Fibroblast of skin of scalp (primary cell): Measurements from ENCODE around the gene ASPSCR1.

Source experiments
- DNase-seq: peaks from one replicate; pipeline ENCODE4 v3.0.0-alpha.2; 2013

ASPSCR1 gene

DNA sequence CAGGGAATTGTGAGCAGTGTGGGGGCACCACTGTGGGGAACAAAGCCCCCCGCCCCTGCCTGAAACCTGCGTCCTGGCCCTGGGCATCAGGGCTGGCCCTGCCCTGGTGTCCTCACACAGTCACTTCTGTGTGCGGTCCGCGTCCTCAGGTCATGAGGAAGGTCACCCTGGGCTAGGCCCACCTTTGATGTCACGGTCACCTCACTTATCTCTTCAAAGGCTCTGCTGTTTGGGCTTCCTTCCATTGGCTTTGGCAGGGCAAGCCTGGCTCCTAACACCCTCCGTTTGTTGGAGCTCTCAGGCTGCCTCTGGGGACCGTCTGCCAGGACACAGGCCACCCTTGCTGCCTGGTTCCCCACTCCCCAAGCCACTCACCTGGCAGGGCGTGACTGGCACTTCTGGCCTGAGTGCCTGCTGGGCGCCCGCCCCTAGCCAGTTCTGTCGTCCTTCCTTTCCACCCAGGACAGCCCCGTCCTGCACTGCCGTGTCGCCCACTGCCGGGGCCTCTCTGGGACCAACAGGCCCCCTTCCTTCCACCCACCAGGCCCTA lies 36.4 kb downstream of the ASPSCR1 start:
- no peak for DNase-seq

- DNase-seq = peak; percentile 22
Observed at GRCh38 chr17:82014432-82014831, 37.0 kb downstream of the ASPSCR1 start.

DNA sequence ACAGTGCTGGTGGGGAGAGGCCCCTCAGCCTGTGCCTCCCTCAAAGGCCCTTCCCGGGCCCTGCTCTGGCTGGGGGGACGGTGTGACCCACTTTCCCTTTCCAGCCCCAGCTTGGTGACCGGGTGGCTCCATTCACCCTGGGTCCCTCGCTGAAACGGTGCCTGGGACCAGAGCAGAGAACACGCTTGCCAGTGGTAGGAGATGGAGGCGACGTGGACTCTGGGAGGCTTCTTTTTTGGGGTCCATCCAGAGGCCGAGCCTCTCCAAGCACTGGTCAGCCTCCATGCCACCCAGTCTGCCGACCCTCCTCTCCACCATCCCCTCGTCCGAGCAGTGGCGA lies 37.5 kb downstream of the ASPSCR1 start:
- DNase-seq = no peak

DNA sequence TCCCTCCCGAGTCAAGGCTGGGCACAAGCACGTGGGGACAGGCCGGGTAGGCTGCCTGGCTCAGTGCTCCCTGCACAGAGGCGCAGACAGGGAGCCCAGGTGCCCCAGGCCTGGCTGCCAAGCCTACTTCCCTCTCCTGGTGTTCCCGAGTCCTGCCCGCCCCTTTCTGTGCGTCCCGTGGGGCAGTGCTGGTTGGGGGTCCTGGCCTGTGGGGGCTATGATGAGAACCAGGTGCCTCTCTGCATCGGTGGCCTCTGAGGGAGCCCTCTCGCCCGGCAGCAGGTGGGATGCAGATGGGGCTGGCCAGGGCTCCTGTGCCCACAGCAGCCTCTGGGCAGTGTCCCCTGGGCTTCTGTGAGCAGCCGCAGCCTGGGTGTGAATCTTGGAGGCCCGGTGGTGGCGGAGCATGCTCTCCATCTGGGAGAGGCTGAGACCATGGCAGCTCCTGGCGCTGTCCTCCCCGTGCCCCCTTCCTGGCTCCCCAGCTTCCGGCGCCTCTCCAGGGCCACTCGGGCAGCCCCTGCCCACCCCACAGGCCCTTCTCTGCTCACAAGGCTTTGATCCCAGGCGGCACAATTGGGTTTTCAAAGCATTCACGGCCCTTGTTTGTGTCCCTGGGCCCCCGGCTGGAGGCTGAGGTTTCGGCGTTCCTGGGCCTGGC lies 38.0 kb downstream of the ASPSCR1 start:
- DNase-seq = no peak

DNA sequence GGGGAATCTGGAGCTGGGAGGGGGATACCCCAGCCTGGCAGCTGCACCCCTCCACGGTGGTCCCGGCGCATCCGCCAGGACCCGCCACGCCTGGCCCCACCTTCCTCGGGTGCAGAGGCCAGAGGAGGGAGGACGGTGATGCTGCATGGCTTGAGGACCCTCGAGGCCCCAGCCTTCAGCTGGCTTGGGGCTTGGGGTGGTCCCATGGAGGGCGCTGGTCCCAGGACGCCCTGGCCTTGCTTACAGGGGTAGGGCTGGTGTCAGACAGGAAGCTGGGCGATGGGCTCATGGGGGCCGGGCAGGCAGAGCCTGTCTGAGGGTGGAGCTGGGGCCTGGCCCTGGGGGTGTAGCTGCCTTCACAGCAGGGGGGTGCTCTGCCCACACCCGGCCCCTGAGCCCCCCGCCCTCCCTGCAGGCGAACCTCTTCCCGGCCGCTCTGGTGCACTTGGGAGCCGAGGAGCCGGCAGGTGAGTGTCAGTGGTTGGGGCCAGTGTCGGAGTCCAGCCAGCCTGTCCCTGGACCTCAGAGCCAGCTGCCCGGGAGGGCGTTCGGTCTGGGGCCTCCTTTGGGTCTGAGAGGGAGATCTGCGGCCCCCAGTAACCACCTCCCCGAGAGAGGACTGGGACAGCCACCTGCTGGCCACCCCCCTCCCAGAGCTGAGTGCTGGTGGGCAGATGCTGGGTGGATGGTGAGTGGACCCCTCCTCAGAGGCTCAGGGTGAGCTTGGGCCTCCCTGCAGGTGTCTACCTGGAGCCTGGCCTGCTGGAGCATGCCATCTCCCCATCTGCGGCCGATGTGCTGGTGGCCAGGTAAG lies 38.8 kb downstream of the ASPSCR1 start:
- no peak for DNase-seq

GRCh38 chr17:82016875-82017459 lies 39.5 kb downstream of the ASPSCR1 start:
- DNase-seq = no peak

DNA sequence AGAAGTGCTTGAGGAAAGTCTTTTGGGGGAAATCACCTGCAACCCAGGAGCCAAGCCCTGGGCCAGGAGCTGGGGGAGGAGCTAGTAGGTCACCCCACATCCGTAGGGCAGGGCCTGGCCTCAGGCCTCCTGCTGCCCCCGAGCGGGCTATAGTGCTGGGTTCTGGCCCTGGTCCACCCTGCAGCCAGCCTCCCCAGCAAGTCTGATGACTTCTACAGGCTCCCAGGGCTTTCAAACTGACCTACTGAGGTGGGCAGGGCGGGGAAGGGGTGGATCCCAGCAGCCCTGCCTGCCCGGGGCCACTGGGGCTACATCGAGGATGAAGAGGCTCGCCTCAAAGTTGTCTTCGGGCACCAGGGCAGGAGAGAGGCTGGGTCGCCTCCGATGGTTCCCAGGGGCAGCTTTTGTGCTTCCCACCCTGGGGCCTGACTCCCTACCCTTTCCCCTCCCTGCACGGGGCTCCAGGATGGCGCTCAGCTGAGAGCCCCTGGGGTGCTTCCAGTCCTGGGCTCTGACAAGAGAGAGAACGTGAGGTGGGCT lies 40.3 kb downstream of the ASPSCR1 start:
- DNase-seq = no peak

- no peak for DNase-seq
Observed at GRCh38 chr17:82018152-82018988, 40.9 kb downstream of the ASPSCR1 start.

GRCh38 chr17:82018989-82019689 lies 41.7 kb downstream of the ASPSCR1 start:
- no peak for DNase-seq

DNA sequence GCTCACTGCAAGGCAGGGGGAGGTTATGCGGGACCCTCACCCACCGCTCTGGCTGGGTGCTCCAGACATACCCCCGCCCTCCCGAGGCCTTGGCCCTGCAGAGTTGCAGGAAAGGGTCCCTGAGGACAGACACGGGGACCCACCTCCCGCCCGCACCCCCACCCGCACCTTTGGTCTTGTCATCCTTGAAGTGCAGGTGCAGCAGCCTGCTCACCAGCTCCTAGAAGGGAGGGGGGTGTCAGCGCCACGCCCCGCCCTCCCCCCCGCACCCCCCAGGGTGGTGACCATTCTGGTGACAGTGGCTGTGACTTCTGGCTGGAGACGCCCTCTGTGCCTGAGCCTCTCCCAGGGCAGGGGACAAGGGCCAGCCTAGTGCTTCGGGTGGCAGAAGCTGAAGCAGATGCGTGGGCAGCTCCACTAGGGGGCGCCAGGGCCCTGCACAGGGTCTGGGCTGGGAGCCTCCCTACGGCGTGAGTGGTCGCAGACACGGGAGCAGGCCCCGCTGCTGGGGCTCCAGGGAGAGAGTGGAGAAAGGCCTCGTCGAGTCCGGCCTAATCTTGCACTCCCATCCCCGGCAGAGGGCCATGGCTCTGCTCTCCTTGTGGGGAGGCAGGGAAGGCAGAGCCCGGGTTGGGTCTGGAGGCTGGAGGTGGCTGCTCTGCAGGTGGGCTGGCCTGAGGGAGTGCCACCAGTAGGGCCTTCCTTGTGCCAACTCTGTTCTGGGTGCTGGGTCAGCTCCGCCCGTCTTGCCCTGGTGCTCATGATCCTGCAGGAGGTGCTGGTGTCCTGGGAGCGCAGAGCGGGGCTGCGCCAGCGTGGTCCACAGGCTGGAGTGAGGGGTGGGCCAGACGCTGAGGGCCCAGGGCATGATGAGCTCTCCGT lies 42.5 kb downstream of the ASPSCR1 start:
- DNase-seq = peak; percentile 39

- no peak for DNase-seq
Observed at GRCh38 chr17:82020572-82021106, 43.2 kb downstream of the ASPSCR1 start.

DNA sequence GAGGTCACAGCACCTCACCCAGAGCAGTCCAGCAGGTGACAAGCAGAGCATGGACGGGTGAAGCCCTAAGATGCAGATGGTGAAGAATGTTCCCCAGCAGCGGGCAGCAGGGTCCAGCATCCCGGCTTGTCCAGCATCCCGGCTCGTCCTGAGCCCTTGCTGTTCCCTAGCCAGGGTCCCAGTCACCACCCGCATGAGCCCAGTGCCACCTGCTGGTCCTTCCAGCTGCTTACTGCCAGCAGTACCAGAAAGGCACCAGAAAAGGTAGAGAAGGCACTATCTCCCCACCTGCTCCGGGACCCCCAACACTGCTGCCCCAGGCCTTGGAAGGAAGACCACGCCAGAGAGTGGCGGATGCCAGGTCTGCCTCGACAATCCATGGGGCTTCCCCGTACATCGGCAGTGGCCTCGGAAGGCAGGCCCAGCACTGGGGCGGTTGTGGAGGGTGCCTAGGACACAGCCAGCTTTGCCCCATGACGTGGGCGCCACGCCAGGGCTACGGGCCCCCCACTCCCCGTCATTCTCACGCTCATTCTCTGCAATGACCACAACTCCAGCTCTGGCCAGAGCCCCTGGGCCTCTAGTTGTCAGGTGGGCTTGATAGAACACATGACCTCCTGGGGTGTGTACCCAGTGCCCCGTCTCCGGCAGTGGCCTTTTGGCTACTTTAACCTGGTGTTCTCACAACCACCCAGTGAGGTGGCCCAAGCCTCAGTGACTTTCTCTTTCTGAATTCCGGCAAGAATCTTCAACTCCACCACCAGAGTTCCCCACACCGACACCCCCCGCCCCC lies 43.9 kb downstream of the ASPSCR1 start:
- peak; percentile 71 for DNase-seq

- no peak for DNase-seq
Observed at GRCh38 chr17:82021900-82022309, 44.5 kb downstream of the ASPSCR1 start.

DNA sequence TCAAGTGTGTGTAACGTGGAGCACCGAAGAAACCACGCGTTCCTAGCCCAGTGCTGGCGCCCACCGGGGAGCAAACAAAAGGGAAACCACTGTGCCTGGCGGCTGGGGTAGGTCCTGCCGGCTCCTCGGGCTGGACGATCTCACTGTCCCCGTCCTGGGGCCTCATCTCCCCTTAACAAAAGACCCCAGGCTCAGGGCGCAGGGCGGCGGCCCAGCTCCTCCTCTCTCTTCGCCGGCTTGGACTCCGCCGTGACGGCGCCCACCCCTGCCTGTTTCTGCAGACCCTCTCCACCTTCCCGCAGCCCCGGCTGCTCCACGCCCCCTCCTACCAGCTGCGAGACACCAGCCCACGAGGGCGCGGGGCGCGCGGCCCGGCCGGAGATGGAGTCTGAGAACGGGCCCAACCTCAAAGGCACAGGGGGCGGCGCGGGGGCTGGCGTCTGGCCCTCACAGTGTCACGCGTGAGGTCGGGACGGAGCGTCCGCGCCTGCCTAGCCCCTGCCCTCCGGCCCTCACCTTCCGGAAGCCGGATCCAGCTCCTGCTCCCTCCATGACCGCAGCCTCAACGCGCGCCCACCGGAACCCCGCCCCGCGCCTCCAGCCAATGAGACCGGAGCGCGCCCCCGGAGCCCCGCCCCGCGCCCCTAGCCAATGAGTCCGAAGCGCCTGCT lies 45.0 kb downstream of the ASPSCR1 start, which contains the start of gene CENPX:
Gene CENPX, minus strand, starts transcription at position 569 of the 671 bp plus-strand sequence. Its CDS starts 17 bp downstream, at position 552.
- DNase-seq = no peak

- peak; percentile 100 for DNase-seq
Observed at GRCh38 chr17:82022981-82023446, 45.6 kb downstream of the ASPSCR1 start, which contains the start of gene LRRC45. Gene LRRC45, plus strand, starts transcription at chr17:82023305. Its CDS starts 339 bp downstream, at chr17:82023644.

DNA sequence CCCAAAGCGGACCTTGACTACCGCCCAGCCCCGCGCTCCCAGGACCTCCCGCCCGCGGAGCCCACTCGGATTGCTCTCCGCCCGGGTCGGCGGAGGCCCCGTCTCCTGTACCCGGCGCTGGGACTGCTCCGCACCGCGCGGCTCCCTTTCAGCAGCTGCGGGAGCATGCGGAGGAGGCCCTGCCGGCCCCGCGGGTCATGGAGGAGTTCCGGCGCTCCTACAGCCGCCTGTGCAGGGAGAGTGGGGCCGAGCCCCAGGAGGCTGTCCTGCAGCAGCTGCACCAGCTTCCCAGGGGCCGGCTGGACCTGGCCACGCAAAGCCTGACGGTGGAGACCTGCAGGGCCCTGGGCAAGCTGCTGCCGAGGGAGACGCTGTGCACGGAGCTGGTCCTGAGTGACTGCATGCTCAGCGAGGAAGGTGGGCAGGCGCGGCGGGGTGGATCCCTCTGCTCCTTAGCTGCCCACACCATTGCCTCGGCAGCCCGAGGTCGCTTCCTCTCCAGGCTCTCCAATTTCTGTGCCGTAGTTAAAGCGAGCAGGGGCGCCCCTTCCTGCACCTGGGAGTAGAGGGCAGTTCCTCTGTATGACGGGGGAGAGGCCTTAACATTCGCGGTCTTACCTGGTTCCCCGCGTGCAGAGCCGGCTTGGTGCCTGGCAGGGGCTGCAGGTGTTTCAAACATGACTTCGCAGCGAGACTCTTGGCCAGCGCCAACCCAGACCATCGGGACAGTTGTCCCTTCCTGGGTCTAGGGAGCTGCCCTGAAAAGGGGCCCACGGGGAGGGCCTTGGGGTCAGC lies 46.2 kb downstream of the ASPSCR1 start:
- no peak for DNase-seq

GRCh38 chr17:82024859-82025258 lies 47.4 kb downstream of the ASPSCR1 start:
- no peak for DNase-seq
